Measurements from ENCODE around the gene ORM2.

- TF ChIP-seq CTCF (IDR thresholded peaks at IDR 0.05; ENCODE audit: low read depth, low read length) (no peak), POLR2A (IDR thresholded peaks at IDR 0.05; ENCODE audit: extremely low read depth, insufficient read length) (no peak), MYC (IDR thresholded peaks at IDR 0.05; ENCODE audit: low read depth, low read length) (no peak), MAX (IDR thresholded peaks at IDR 0.05; ENCODE audit: low read depth, low read length) (no peak)
Measured at GRCh38 chr9:114341152-114341830, 11.6 kb downstream of the ORM2 start.

Measured in NB4 (cell line).